D721Med (cell line): ENCODE data around the gene COL4A2.

Experiments
- DNase-seq: peaks from one replicate; pipeline ENCODE4 v3.0.0; 2011; ENCODE audit warnings: low spot score; ENCODE audit not compliant: insufficient read length
- FAIRE-seq: peaks from 2 replicates; lab custom pipeline; 2011; peaks lifted over from hg19 to GRCh38; lab: Jason Lieb, UNC
- TF ChIP-seq, protein P1 (sequence below): IDR thresholded peaks from 2 replicates; pipeline ENCODE4 v1.5.1; 2012; ENCODE audit warnings: mild to moderate bottlenecking, control low read depth; ENCODE audit not compliant: insufficient read depth; ENCODE audit errors: missing control alignments

Gene COL4A2

DNA sequence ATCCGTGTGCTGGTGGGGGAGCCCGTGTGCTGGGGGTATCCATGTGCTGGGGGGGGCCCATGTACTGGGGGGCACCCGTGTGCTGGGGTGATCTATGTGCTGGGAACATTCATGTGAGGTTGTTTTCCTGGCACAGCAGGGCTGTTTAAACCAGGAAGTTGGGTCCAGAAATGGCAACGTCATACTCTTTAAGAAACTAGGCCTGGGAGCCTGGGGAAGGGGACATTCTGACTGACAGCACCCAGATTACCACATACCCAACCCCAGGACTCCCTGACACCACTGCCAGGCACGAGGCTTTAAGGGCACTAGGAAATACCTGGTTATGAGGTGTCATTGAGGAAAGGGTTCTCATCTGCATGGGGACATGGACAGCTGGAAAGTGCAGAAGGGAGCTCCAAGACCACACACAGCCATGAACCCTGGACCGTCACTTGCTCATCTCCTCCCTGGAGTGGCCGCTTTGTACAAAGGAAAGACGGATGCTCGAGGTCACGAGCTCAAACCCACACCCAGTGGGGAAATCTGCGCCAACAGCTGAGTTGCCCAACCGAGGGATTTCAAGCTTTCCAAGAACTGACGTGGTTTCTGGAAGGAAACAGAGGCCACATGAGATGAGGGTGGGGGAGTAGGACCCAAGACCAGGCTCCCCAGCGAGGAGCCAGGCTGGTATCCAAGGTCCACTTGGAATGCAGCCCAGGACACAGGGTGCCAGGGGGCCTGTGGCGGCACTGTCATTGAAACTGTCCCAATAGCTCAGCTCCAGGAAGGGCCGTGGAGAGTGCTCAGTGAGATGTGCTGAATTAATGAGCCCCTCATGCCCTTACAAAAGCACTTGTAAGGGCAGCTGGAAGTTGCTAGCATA, 213.6 kb downstream of the COL4A2 start:
- TF ChIP-seq, protein P1, sequence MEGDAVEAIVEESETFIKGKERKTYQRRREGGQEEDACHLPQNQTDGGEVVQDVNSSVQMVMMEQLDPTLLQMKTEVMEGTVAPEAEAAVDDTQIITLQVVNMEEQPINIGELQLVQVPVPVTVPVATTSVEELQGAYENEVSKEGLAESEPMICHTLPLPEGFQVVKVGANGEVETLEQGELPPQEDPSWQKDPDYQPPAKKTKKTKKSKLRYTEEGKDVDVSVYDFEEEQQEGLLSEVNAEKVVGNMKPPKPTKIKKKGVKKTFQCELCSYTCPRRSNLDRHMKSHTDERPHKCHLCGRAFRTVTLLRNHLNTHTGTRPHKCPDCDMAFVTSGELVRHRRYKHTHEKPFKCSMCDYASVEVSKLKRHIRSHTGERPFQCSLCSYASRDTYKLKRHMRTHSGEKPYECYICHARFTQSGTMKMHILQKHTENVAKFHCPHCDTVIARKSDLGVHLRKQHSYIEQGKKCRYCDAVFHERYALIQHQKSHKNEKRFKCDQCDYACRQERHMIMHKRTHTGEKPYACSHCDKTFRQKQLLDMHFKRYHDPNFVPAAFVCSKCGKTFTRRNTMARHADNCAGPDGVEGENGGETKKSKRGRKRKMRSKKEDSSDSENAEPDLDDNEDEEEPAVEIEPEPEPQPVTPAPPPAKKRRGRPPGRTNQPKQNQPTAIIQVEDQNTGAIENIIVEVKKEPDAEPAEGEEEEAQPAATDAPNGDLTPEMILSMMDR, result no peak
- DNase-seq (no peak), FAIRE-seq (no peak)

- FAIRE-seq (no peak), DNase-seq (no peak)
- TF ChIP-seq, protein P1, result no peak
These were observed 214.2 kb downstream of the COL4A2 start for GRCh38 chr13:110521296-110521680.

DNA sequence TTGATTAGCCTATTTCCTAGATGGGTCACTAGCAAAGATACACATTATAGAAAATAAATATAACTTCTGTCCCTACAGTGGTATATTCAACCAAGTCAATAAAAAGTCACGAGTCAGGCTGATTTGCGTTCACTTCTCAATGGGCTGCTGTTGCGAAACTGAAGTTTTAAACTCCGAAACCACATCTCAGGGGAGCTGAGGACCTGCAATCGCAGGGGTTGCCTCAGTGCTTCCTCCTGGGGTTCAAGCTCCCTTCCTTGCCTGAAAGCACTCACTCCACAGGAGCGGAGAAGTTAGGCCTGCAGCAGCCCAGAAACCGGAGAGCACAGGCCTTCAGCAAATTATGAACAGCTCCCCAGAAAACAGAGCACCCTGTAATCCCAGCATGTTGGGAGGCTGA, 214.9 kb downstream of the COL4A2 start:
- no peak for FAIRE-seq
- no peak for DNase-seq
- TF ChIP-seq, protein P1, result no peak

DNA sequence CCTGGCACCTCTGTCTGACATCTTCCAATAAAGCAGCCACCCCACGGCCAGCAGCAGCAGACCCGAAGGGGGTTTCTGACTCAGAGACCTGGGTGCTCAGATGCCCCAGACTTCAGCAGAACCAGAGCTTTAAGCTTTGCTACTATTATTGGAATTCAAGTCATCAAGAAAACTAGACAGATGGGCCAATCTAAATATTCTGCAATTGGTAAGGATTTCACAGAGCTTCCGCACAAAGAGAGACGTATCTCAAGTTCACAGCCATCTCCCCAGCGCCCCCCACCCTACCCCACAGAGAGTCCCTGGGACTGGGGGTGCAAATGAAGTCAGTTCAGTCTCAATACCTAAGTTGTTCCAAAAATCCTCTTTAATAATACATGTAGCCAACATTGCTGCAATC, 215.6 kb downstream of the COL4A2 start:
- TF ChIP-seq, protein P1, result no peak
- FAIRE-seq, result no peak
- DNase-seq, result no peak

- DNase-seq, result no peak
- FAIRE-seq, result no peak
- TF ChIP-seq, protein P1, result no peak
These were observed 216.1 kb downstream of the COL4A2 start for GRCh38 chr13:110523180-110523579.

DNA sequence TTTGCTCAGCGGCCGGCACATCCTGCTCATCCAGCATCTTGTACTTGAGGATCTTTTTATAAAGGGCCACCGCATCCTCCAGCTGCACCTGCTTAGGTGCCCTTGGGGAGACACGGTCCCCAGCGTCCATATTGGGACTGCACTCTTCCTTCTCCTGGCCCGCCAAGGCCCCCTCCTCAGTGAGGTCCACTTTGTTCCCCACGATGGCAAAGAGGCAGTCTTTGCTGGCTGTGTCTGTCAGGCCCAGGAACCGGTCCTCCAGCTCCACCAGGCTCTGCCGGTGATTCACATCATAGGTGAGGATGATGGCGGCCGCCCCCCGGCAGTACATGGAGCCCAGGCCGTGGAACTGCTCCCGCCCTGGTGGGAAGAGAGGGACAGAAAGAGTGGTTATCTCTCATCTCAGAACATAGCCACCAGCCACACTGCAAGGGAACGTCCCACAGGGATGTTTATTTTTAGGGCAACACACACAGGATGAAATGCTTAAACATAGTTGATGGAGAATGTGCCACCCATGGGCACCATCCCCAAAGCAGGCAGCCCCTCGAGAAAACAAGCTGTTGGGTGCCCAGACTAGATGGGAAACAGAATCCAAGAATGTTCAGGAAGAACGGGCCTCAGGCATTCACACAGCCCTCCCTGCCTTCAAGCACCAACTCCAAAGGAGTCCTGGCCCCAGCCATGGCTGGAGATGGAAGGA, 216.9 kb downstream of the COL4A2 start:
- FAIRE-seq (no peak), DNase-seq (no peak)
- TF ChIP-seq, protein P1, result no peak
